Stimulated activated CD8-positive, alpha-beta memory T cell treated with anti-CD3 and anti-CD28 coated beads, Interleukin-15, amount 100 ng/mL, for 4 hours (primary cell): ENCODE results near the gene FAM117A.
"Not testable (repeated sequence)": the region's sequence is repeated elsewhere in the genome, so short reads cannot be mapped to it uniquely, and the experiment has no call there.

Experiments
- DNase-seq, 2 donors: peaks; one replicate each; pipeline ENCODE4 v3.0.0-alpha.2; 2020; ENCODE audit warnings: low read depth in 2 of 2

FAM117A gene

GRCh38 chr17:49677933-49678847 is 85.7 kb downstream of the FAM117A start, which contains the start of gene SPOP:
Gene SPOP (minus strand): TSS chr17:49678097. CDS start chr17:49622810, 55,287 bp downstream.
- DNase-seq: peak; percentile 98 to 99

DNA sequence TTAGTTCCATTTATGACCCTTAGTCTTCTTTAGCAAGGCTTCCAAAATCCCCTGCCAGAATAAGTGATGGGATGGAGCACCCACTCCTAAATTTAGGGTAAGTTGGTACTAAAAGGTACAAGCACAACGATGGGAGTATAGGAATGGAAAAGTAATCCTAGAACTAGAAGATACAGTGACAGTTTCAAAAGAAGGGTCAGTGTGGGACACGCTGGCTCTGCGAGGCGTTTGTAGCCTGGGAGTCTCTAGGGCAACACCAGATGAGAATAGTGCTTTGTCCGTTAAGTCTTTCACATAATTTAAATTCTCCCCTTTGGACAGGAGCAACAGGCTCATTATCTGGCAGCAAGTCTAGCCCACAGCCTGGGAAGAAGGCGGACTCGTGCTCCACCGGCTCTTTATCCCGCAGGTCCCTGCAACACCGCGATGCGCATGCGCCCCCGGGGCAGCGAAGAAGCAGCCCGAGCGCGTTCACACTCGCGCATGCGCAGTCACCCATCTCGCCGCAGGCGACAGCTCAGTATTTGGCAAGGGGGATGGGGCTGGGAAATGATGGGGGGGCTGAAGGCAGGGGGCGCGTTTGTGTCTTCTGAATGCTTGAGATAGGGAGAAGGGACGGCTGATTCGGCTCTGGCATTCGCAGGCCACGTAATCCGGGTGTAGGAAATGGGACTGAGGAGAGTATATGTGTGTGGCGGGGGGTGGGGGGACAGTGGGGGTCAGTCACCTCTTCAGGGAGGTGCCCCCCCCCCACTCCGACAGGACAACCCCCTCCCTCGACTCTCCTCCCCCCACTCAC is 86.6 kb downstream of the FAM117A start:
- DNase-seq: peak; percentile 92 to 93

- DNase-seq: no peak
Observed at GRCh38 chr17:49676276-49676868, 87.6 kb downstream of the FAM117A start.

GRCh38 chr17:49674507-49674906 is 89.4 kb downstream of the FAM117A start:
- no peak for DNase-seq

DNA sequence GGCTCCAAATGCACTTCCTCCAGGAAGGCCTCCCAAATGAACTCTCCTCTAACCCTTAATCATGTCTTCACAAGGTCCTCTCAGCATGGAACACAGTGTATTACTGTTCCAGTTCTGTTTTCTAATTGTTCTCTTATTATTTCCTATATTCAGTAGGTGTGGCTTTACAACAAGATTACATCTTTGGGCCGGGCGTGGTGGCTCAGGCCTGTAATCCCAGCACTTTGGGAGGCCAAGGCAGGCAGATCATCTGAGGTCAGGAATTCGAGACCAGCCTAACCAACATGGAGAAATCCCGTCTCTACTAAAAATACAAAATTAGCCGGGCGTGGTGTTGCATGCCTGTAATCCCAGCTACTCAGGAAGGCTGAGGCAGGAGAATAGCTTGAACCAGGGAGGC is 90.3 kb downstream of the FAM117A start:
- not testable (repeated sequence) for DNase-seq

DNA sequence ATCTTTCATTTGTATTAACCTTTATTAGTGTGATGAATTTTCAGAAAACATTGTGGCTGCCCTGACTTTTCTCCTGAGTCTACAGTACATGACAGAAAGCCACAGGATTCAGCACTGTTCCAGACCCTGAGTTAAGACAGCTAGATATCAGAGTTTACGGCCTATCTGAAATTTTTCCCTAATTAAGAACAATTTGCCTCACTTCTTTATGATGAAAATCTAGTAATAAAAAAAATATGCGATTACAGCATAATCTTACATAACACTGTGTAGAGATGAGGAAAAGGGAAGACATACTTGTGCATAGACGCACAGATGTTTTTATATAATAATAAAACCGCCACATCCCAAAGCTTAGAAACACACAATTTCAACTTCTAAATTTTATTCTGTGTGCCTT is 93.3 kb downstream of the FAM117A start:
- no peak for DNase-seq

- no peak for DNase-seq
Observed at GRCh38 chr17:49670002-49670401, 93.9 kb downstream of the FAM117A start.

- DNase-seq: no peak
Observed at GRCh38 chr17:49667854-49668253, 96.1 kb downstream of the FAM117A start.

GRCh38 chr17:49664706-49665211 is 99.2 kb downstream of the FAM117A start:
- no peak for DNase-seq
